Panc1 (cell line): ENCODE measurements around the gene NEFH.

Experiments used
- CTCF ChIP-seq: fragments of 450-650 bp; IDR thresholded peaks from 2 replicates; pipeline ENCODE4 v1.5.1; 2017; ENCODE audit warnings: mild to moderate bottlenecking
- POLR2AphosphoS5 ChIP-seq: IDR thresholded peaks from 2 replicates; pipeline ENCODE4 v1.6.1; 2012; ENCODE audit warnings: mild to moderate bottlenecking, low read depth, low read length, moderate library complexity
- SIN3A ChIP-seq: IDR thresholded peaks from 2 replicates; pipeline ENCODE4 v1.6.1; 2012; ENCODE audit warnings: low read depth, mild to moderate bottlenecking, low read length, moderate library complexity, borderline replicate concordance; ENCODE audit not compliant: insufficient read depth

GRCh38 chr22:29480262-29480511, 169 bp downstream of the NEFH start:
- TF ChIP-seq POLR2AphosphoS5 = no peak
- TF ChIP-seq CTCF = no peak
- no peak for TF ChIP-seq SIN3A
